ENCODE measurements around the gene SH3BGR.

SH3BGR gene

GRCh38 chr21:39447264-39447663 lies 4.5 kb upstream of the SH3BGR start:
- Mint-ChIP-seq H3K4me1 (ENCODE audit: low read depth) (peaks cover 21% of the 10 kb centered on the region), H3K27ac (no peak overlapping the region), H3K36me3 (ENCODE audit: low read depth) (no peaks in the 10 kb centered on the region), H3K4me3 (no peak overlapping the region), H3K27me3 (no peaks in the 10 kb centered on the region), H3K9me3 (no peaks in the 10 kb centered on the region)

DNA sequence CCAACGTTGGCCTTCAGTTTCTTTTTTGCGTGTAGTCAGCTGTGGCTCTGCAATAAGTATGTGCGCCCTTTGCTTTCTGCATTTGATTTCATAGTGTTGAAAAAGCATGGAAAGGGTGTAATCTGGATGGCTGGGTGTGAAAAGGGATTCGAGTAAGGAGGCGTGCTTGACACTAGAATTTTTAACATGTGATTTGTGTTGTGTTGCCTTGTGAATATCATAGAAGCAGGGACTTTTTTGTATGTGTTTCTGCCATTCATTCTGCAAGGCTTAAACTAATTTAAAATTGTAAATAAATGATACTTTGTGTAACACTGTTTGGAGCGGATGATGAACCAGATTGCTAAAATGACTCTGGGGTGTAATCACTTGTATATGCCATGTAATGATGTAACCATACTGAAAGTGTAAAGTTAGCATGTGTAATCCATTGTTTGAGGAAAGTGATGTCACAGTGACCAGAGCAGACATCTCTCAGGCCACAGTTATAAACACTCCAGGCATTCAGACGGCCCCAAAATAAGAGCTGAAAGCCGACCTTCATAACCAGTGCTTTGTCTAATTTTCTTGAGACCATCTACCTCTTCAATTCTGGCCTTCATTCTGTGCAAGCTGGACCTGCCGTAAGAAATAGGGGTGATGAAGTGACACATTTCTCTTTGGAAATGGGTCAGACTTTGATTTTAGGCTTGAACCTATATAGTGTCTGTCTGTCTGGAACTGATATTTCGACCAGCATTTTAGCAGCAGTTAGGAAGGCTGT lies 618 bp downstream of the SH3BGR start:
- Mint-ChIP-seq H3K36me3 (ENCODE audit: low read depth) (no peaks in the 10 kb centered on the region), H3K27ac (no peak overlapping the region), H3K9me3 (no peaks in the 10 kb centered on the region), H3K4me1 (ENCODE audit: low read depth) (no peaks in the 10 kb centered on the region), H3K4me3 (no peak overlapping the region), H3K27me3 (no peaks in the 10 kb centered on the region)

DNA sequence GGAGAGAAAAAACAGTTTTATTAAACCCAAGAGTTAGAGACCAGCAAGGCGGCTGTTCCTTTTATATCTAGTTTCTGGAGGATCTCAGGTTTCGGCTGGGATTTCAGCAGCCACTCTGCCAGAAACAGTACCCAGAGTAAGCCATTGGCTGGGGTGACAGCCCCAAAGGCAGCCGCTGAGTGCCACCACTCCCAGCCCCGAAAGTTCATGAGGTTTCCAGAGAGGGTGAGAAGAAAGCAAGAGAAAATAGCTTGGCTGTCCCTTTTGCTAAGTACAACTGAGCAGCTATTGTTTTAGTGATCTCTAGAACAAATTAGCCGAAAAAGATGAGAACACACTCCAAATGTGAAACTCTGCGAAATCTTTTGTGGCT lies 1.2 kb downstream of the SH3BGR start:
- H3K36me3 Mint-ChIP-seq (ENCODE audit: low read depth): no peaks in the 10 kb centered on the region

GRCh38 chr21:39453571-39454179 lies 1.9 kb downstream of the SH3BGR start:
- no peaks in the 10 kb centered on the region for H3K36me3 Mint-ChIP-seq (ENCODE audit: low read depth)
- H3K27ac Mint-ChIP-seq: no peak overlapping the region
- H3K27me3 Mint-ChIP-seq: no peaks in the 10 kb centered on the region
- H3K9me3 Mint-ChIP-seq: no peaks in the 10 kb centered on the region
- H3K4me3 Mint-ChIP-seq: no peak overlapping the region
- no peaks in the 10 kb centered on the region for H3K4me1 Mint-ChIP-seq (ENCODE audit: low read depth)

More for the DNA sequence above, 1.2 kb downstream of the SH3BGR start:
- no peak overlapping the region for H3K27ac Mint-ChIP-seq
- no peaks in the 10 kb centered on the region for H3K9me3 Mint-ChIP-seq
- no peaks in the 10 kb centered on the region for H3K4me1 Mint-ChIP-seq (ENCODE audit: low read depth)
- H3K27me3 Mint-ChIP-seq: no peaks in the 10 kb centered on the region
- H3K4me3 Mint-ChIP-seq: no peak overlapping the region

DNA sequence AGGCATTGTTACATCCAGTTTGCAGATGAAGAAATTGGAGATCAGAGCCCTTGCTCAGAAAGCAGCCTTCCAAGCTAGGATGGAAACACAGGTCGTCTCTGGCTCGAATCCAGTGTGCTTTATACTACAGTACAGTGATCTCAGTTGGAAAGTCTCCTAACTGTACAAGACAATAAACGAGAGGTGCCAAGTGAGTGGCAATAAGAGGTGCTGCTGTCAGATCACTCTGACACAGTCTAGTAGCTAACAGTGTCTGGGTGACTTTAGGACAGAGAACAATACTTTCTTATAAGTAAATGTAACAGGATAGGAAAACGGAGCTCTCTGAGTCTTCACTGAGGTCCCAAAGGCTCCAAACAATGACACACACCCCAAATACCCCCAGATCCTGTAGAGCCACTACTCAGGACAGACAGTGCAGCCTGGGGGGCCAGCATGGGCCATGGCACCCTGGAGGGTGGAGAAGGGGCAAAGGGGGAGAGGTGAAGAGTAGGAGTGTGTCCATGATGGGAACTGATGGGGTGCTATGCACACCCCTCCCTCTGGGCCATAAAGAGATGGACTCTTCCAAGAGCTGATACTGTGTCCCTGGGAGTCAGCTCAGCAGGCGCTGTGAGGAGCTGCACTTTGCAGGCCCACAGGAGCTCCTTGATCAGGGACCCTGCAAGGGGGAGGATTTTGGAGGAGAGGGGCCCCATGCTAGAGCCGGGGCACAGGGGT lies 3.3 kb downstream of the SH3BGR start:
- H3K9me3 Mint-ChIP-seq: no peaks in the 10 kb centered on the region
- no peak overlapping the region for H3K27ac Mint-ChIP-seq
- H3K36me3 Mint-ChIP-seq (ENCODE audit: low read depth): no peaks in the 10 kb centered on the region
- H3K4me1 Mint-ChIP-seq (ENCODE audit: low read depth): no peaks in the 10 kb centered on the region
- H3K4me3 Mint-ChIP-seq: no peak overlapping the region
- H3K27me3 Mint-ChIP-seq: no peaks in the 10 kb centered on the region

GRCh38 chr21:39456665-39457064 lies 4.9 kb downstream of the SH3BGR start:
- Mint-ChIP-seq H3K9me3 (no peaks in the 10 kb centered on the region), H3K36me3 (ENCODE audit: low read depth) (no peaks in the 10 kb centered on the region), H3K4me1 (ENCODE audit: low read depth) (no peaks in the 10 kb centered on the region), H3K27ac (no peak overlapping the region), H3K27me3 (no peaks in the 10 kb centered on the region), H3K4me3 (no peak overlapping the region)

DNA sequence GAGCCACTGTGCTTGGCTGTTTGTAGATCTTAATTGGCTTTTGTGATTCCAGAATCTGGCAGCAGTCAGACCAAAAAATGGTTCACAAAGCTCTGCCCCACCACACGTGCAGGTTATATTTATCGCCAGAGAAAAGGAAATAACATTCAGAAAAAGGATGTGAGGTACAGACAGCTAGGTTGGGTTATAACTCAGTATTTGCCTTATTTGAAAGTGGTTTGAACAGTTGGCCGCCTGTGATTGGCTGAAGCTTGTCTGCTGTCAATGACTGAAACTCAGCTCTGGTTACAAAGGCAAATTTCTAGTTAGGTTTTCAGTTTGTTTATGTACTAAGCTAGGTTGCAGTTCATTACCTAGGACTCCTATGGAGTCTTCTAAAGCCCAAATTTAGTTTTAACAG lies 9.6 kb downstream of the SH3BGR start:
- H3K4me3 Mint-ChIP-seq: no peak overlapping the region
- no peaks in the 10 kb centered on the region for H3K36me3 Mint-ChIP-seq (ENCODE audit: low read depth)
- H3K27ac Mint-ChIP-seq: no peak overlapping the region
- H3K4me1 Mint-ChIP-seq (ENCODE audit: low read depth): no peaks in the 10 kb centered on the region
- no peaks in the 10 kb centered on the region for H3K27me3 Mint-ChIP-seq
- H3K9me3 Mint-ChIP-seq: no peaks in the 10 kb centered on the region

DNA sequence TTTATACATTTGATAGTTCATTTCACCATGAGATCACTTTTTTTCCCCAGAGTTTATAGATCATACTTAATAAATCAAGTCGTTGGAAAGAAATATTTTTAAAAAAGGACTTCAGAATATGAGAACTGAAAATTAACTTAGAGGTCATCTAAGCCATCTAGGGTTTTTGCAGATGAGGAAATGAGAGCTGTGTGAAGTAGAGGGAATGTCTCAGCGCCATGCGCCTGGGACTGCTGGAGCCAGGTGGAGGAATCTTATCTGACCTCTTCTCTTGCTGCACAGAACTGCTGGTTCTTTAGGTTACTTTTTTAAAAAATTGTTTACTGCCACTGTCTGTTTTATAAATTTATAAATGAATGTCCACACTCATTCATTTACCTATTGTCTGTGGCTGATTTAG lies 11.5 kb downstream of the SH3BGR start:
- H3K27ac Mint-ChIP-seq: no peak overlapping the region
- no peaks in the 10 kb centered on the region for H3K36me3 Mint-ChIP-seq (ENCODE audit: low read depth)
- no peaks in the 10 kb centered on the region for H3K4me1 Mint-ChIP-seq (ENCODE audit: low read depth)
- H3K27me3 Mint-ChIP-seq: no peaks in the 10 kb centered on the region
- H3K9me3 Mint-ChIP-seq: no peaks in the 10 kb centered on the region
- no peak overlapping the region for H3K4me3 Mint-ChIP-seq

- Mint-ChIP-seq H3K27me3 (no peaks in the 10 kb centered on the region), H3K27ac (no peak overlapping the region), H3K9me3 (no peaks in the 10 kb centered on the region), H3K4me3 (no peak overlapping the region), H3K4me1 (ENCODE audit: low read depth) (no peaks in the 10 kb centered on the region), H3K36me3 (ENCODE audit: low read depth) (no peaks in the 10 kb centered on the region)
These were observed 14.8 kb downstream of the SH3BGR start for GRCh38 chr21:39466584-39466983.

- no peaks in the 10 kb centered on the region for H3K36me3 Mint-ChIP-seq (ENCODE audit: low read depth)
- H3K27me3 Mint-ChIP-seq: no peaks in the 10 kb centered on the region
- H3K9me3 Mint-ChIP-seq: no peaks in the 10 kb centered on the region
- no peak overlapping the region for H3K4me3 Mint-ChIP-seq
- no peaks in the 10 kb centered on the region for H3K4me1 Mint-ChIP-seq (ENCODE audit: low read depth)
- no peak overlapping the region for H3K27ac Mint-ChIP-seq
These were observed 16.0 kb downstream of the SH3BGR start for GRCh38 chr21:39467746-39468145.

- Mint-ChIP-seq H3K9me3 (no peaks in the 10 kb centered on the region), H3K27me3 (no peaks in the 10 kb centered on the region), H3K27ac (no peak overlapping the region)
These were observed 16.8 kb downstream of the SH3BGR start for GRCh38 chr21:39468559-39468958.

DNA sequence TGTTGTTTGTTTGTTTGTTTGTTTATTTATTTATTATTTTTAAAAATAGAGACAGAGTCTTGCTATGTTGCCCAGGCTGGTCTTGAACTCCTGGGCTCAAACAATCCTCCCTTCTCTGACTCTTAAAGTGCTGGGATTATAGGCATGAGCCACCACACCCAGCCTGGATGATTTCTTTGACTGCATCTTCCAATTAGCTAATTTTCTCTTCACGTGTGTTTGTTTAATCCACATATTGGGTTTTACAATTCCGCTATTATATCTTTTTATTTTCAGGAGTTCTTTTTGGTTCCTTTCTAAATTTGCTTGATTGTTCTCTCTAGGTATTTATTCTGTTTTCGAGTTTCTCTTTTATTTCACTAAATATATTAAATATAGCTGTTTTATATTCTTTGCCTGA lies 19.8 kb downstream of the SH3BGR start:
- Mint-ChIP-seq H3K4me1 (ENCODE audit: low read depth) (no peaks in the 10 kb centered on the region), H3K36me3 (ENCODE audit: low read depth) (peaks cover 5% of the 10 kb centered on the region), H3K4me3 (no peak overlapping the region), H3K27me3 (no peaks in the 10 kb centered on the region), H3K27ac (no peak overlapping the region), H3K9me3 (no peaks in the 10 kb centered on the region)

More at GRCh38 chr21:39468559-39468958, 16.8 kb downstream of the SH3BGR start:
- Mint-ChIP-seq H3K36me3 (ENCODE audit: low read depth) (no peaks in the 10 kb centered on the region), H3K4me1 (ENCODE audit: low read depth) (no peaks in the 10 kb centered on the region), H3K4me3 (no peak overlapping the region)

DNA sequence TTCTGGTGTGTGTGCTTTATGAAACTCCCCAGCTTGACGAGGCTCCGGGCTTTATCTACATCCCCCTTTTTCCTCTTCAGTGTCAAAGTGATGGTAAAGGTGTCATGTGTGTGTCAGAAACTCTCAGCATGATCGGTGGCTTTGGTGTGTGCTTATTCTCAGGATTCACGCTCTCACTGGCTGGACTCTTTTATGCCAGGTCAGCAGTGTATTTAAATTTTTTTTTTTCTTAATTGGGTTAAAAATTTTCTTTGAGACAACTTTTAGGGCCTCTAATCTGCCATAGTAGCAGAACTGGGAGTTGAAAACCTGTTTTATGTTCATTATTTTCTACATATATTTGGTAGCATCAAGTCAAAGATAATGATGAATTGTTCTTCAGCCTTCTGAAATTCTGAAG lies 21.0 kb downstream of the SH3BGR start:
- Mint-ChIP-seq H3K27me3 (no peaks in the 10 kb centered on the region), H3K4me3 (no peak overlapping the region), H3K36me3 (ENCODE audit: low read depth) (peaks cover 5% of the 10 kb centered on the region), H3K9me3 (no peaks in the 10 kb centered on the region), H3K4me1 (ENCODE audit: low read depth) (no peaks in the 10 kb centered on the region), H3K27ac (no peak overlapping the region)

DNA sequence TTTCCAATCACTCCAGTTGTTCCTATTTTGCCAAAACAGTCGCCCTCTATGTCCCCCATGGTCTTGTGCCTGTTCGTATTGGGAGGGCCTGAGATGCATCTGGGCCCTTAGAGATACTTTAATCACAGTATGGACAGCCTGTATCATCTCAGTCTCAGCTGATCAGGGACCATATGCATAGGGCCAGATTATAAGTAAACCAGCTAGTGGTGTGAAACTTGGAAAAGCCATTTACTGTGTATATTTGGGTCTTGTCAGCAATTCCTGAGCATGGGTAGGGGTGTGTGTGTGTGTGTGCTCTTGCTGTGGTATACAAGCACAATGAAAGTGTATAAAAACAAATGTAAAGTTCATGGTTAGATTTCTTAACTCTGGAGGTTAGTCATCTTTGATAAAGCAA lies 22.8 kb downstream of the SH3BGR start:
- no peak overlapping the region for H3K4me3 Mint-ChIP-seq
- H3K9me3 Mint-ChIP-seq: no peaks in the 10 kb centered on the region
- no peaks in the 10 kb centered on the region for H3K27me3 Mint-ChIP-seq
- H3K4me1 Mint-ChIP-seq (ENCODE audit: low read depth): no peaks in the 10 kb centered on the region
- peaks cover 5% of the 10 kb centered on the region for H3K36me3 Mint-ChIP-seq (ENCODE audit: low read depth)
- no peak overlapping the region for H3K27ac Mint-ChIP-seq

- peaks cover 5% of the 10 kb centered on the region for H3K36me3 Mint-ChIP-seq (ENCODE audit: low read depth)
- H3K4me3 Mint-ChIP-seq: no peak overlapping the region
- H3K9me3 Mint-ChIP-seq: no peaks in the 10 kb centered on the region
- no peaks in the 10 kb centered on the region for H3K27me3 Mint-ChIP-seq
- H3K27ac Mint-ChIP-seq: no peak overlapping the region
- no peaks in the 10 kb centered on the region for H3K4me1 Mint-ChIP-seq (ENCODE audit: low read depth)
These were observed 27.5 kb downstream of the SH3BGR start for GRCh38 chr21:39479164-39479813.

Measured in stimulated activated naive CD8-positive, alpha-beta T cell treated with anti-CD3 and anti-CD28 coated beads, Interleukin-15, Interleukin-2, amounts not matched to agents 100 ng/mL and 50 ng/mL, for 24 hours (primary cell).